ENCODE results near the gene SGCG.

Gene SGCG

GRCh38 chr13:23339225-23339624, 158.4 kb downstream of the SGCG start:
- no peak for DNase-seq

GRCh38 chr13:23344931-23345595, 164.3 kb downstream of the SGCG start:
- no peak for DNase-seq

- DNase-seq, result no peak
Measured at GRCh38 chr13:23347601-23348000, 166.8 kb downstream of the SGCG start.

- DNase-seq, result no peak
Measured at GRCh38 chr13:23348262-23349127, 167.7 kb downstream of the SGCG start.

- no peak for DNase-seq
Measured at GRCh38 chr13:23349161-23349897, 168.6 kb downstream of the SGCG start.

GRCh38 chr13:23350009-23350408, 169.2 kb downstream of the SGCG start:
- no peak for DNase-seq

GRCh38 chr13:23352161-23352560, 171.4 kb downstream of the SGCG start:
- no peak for DNase-seq

- no peak for DNase-seq
Measured at GRCh38 chr13:23354520-23354919, 173.7 kb downstream of the SGCG start.

- DNase-seq, result no peak
Measured at GRCh38 chr13:23356368-23356767, 175.6 kb downstream of the SGCG start.

GRCh38 chr13:23357349-23357748, 176.6 kb downstream of the SGCG start:
- DNase-seq, result no peak

GRCh38 chr13:23359882-23360281, 179.1 kb downstream of the SGCG start:
- DNase-seq, result no peak

- no peak for DNase-seq
Measured at GRCh38 chr13:23365652-23366051, 184.9 kb downstream of the SGCG start.

- DNase-seq, result no peak
Measured at GRCh38 chr13:23367907-23368306, 187.1 kb downstream of the SGCG start.

GRCh38 chr13:23372264-23372906, 191.6 kb downstream of the SGCG start:
- no peak for DNase-seq
